Spleen (tissue), 11 donors: ENCODE results near the gene PTPRN2. TPM values are rescaled to one million over a fixed set of nuclear protein-coding genes. Genes with fewer than 3 reads are reported as not detected.

Experiments
- DNase-seq: peaks from one replicate; pipeline ENCODE4 v3.0.0-alpha.2; 2020
- H3K27ac ChIP-seq, 8 donors: fragments of 200-600 bp; sonication (generic) in 7 of 8; 1 replicate in 4 of 8; 2 replicates in 4 of 8; pipeline versions ENCODE4 v1.5.0 to v1.8.0; 2016 to 2021; ENCODE audit warnings: inconsistent platforms in 4 of 8, mild to moderate bottlenecking in 4 of 8, moderate library complexity in 1 of 8
- H3K27me3 ChIP-seq, 7 donors: fragments of 200-600 bp; sonication (generic) in 6 of 7; replicated peaks in 1 of 7; 1 replicate in 4 of 7; 2 replicates in 3 of 7; pipeline versions ENCODE4 v1.5.0 to v1.8.0; 2016 to 2021; ENCODE audit warnings: inconsistent platforms in 3 of 7, mild to moderate bottlenecking in 1 of 7
- H3K36me3 ChIP-seq, 6 donors: fragments of 200-600 bp; sonication (generic) in 5 of 6; 1 replicate in 4 of 6; 2 replicates in 2 of 6; pipeline versions ENCODE4 v1.5.0 to v1.8.0; 2016 to 2021; ENCODE audit warnings: inconsistent platforms in 2 of 6
- H3K4me1 ChIP-seq, 6 donors: fragments of 200-600 bp; sonication (generic) in 5 of 6; 1 replicate in 3 of 6; 2 replicates in 3 of 6; pipeline versions ENCODE4 v1.5.0 to v1.8.0; 2016 to 2021; ENCODE audit warnings: inconsistent platforms in 3 of 6
- H3K4me3 ChIP-seq, 8 donors: fragments of 200-600 bp; sonication (generic) in 7 of 8; 1 replicate in 4 of 8; 2 replicates in 4 of 8; pipeline versions ENCODE4 v1.5.0 to v1.8.0; 2016 to 2021; ENCODE audit warnings: inconsistent platforms in 4 of 8, mild to moderate bottlenecking in 4 of 8, moderate library complexity in 2 of 8
- H3K9me3 ChIP-seq, 8 donors: fragments of 200-600 bp; sonication (generic) in 7 of 8; 1 replicate in 4 of 8; 2 replicates in 4 of 8; pipeline versions ENCODE4 v1.5.0 to v1.8.0; 2016 to 2021; ENCODE audit warnings: inconsistent platforms in 4 of 8
- CTCF ChIP-seq, 11 experiments: fragments of 200-600 bp in 7 of 11; fragments of 450-650 bp in 4 of 11; sonication (generic) in 4 of 11; IDR thresholded peaks in 8 of 11; conservative IDR thresholded peaks in 3 of 11; 1 replicate in 7 of 11; 2 replicates in 4 of 11; pipeline versions ENCODE4 v1.4.0 to v1.8.0; 2016 to 2021; ENCODE audit warnings: antibody characterized with exemption in 11 of 11, inconsistent platforms in 4 of 11, mild to moderate bottlenecking in 1 of 11
- POLR2A ChIP-seq, 3 donors: fragments of 450-650 bp; IDR thresholded peaks; one replicate each; pipeline ENCODE4 v1.5.1; 2017; ENCODE audit warnings: antibody characterized with exemption in 3 of 3, mild to moderate bottlenecking in 1 of 3
- POLR2AphosphoS5 ChIP-seq, 3 donors: sonication (generic); formaldehyde crosslinking; IDR thresholded peaks; one replicate each; pipeline ENCODE4 v1.5.1; 2017; ENCODE audit warnings: antibody characterized with exemption in 3 of 3
- WGBS, 5 donors: extraction: QIAGEN DNeasy Blood & Tissue Kit in 3 of 5; methylation state at CpG; one replicate each; pipeline versions ENCODE4 v1.1.5 to v1.1.7; 2013 to 2018; 5-methylcytosine and 5-hydroxymethylcytosine counted together
- intact Hi-C: fragments of 100-400 bp; cut with DNase I; formaldehyde crosslinking; loops from one replicate; pipeline ENCODE4 v1.15.0; 2023; ENCODE audit warnings: low total_unique reads
- polyA plus RNA-seq, 3 donors: library from polyadenylated mRNA; stranded (reverse); fragments of 200-250 nt; gene quantifications; one replicate each; pipeline ENCODE4 v1.2.1, GENCODE V29; 2013
- total RNA-seq, 7 donors: library from RNA; depleted of rRNA in 3 of 7; stranded (reverse); fragments of >200 nt in 3 of 7; fragmentation: NEBNext Ultra II Directional in 4 of 7; extraction: Animal tissue kit (Norgen Biotek cat#: 25700) in 4 of 7; gene quantifications; one replicate each; pipeline versions ENCODE4 v1.1.0 to v1.2.1, GENCODE V29; 2016 to 2021
- donor health status: healthy with polysubstance abuse.
- donor health status: DM: no; HTN: no; CAD: no; lungs with moderate emphysema.
- donor health status: DM: no; HTN: no; CAD: no.
- donor health status: Bipolar disorder and iron deficiency.
- donor health status: healthy.
- donor health status: DM: no; HTN: no; CAD: no.
- donor health status: DM: yes; HTN: yes; CAD: no.

PTPRN2 gene
- total and polyA plus RNA-seq, 10 donors = 7.0 to 22.8 (median 16.8) TPM

GRCh38 chr7:157837047-157837446, 750.6 kb downstream of the PTPRN2 start:
- no peaks in the 10 kb centered on the region for H3K36me3 ChIP-seq

GRCh38 chr7:157834501-157835163, 753.0 kb downstream of the PTPRN2 start:
- Histone ChIP-seq H3K9me3 (no peaks in the 10 kb centered on the region), H3K36me3 (no peaks in the 10 kb centered on the region), H3K4me1 (no peaks in the 10 kb centered on the region), H3K27me3 (peaks cover 0 to 9% (median 0%) of the 10 kb centered on the region in 7 donors), H3K27ac (no peak overlapping the region), H3K4me3 (no peak overlapping the region)
- TF ChIP-seq CTCF (IDR thresholded peaks at IDR 0.05 in 8 of 11, conservative IDR thresholded peaks at IDR 0.05 in 3 of 11) = no peak
- intact Hi-C loops = no loop called here
- WGBS, 5 donors = 77 to 88% (median 86%) methylated on average over 17 to 20 of the region's 20 CpGs
- peak; percentile 51 for DNase-seq

More at GRCh38 chr7:157837047-157837446, 750.6 kb downstream of the PTPRN2 start:
- peak; percentile 51 for DNase-seq
- TF ChIP-seq POLR2A (IDR thresholded peaks at IDR 0.05) = no peak
- TF ChIP-seq POLR2AphosphoS5 (IDR thresholded peaks at IDR 0.05) = no peak
- peaks cover 0 to 16% (median 0%) of the 10 kb centered on the region in 7 donors for H3K27me3 ChIP-seq
- 78 to 86% (median 83%) methylated on average over 6 of the region's 6 CpGs for WGBS, 5 donors
- no peak overlapping the region for H3K27ac ChIP-seq
- H3K4me1 ChIP-seq = no peaks in the 10 kb centered on the region
- intact Hi-C loops = no loop called here
- no peaks in the 10 kb centered on the region for H3K9me3 ChIP-seq
- no peak overlapping the region for H3K4me3 ChIP-seq

DNA sequence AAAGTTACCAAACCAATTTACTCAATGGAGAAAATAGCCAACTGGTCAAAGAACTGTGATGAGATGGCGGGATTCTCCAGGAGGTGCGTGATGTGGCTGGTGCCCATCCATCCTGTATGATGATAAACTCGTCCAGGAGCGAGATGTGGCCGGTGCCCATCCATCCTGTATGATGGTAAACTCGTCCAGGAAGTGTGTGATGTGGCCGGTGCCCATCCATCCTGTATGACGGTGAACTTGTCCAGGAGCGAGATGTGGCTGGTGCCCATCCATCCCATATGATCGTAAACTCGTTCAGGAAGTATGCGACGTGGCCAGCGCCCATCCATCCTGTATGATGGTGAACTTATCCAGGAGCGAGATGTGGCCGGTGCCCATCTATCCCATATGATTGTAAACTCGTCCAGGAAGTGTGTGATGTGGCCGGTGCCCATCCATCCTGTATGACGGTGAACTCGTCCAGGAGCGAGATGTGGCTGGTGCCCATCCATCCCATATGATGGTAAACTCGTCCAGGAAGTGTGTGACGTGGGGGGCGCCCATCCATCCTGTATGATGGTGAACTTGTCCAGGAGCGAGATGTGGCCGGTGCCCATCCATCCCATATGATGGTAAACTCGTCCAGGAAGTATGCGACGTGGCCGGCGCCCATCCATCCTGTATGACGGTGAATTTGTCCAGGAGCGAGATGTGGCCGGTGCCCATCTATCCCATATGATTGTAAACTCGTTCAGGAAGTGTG, 754.6 kb downstream of the PTPRN2 start:
- no peak overlapping the region for H3K4me3 ChIP-seq
- peaks cover 0 to 11% (median 0%) of the 10 kb centered on the region in 7 donors for H3K27me3 ChIP-seq
- 79 to 94% (median 88%) methylated on average over 35 of the region's 35 CpGs for WGBS, 5 donors
- intact Hi-C loops = no loop called here
- H3K9me3 ChIP-seq = no peaks in the 10 kb centered on the region
- no peak overlapping the region for H3K27ac ChIP-seq
- no peaks in the 10 kb centered on the region for H3K36me3 ChIP-seq
- peak; percentile 47 for DNase-seq
- H3K4me1 ChIP-seq = no peaks in the 10 kb centered on the region
- no peak for TF ChIP-seq POLR2A (IDR thresholded peaks at IDR 0.05)

DNA sequence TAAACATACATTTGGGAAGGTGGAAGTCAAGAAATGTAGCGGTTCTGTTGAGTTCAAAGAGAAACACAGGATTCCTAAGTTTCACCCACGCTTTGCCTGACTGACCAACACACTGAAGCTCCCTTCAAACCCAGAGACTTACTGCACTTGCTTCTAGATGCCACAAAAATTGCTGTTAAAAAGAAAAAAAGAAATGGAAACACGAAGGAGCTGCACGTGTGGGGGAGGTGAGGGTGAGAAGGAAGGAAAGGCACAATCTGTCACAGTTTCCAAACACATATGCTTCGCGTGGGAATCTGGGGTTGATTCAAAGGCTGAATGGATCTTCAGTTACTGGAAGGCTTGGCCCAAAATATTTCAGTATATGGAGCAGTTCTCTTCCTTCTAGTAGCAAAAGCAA, 755.2 kb downstream of the PTPRN2 start:
- WGBS, 5 donors = 44 to 60% (median 50%) methylated on average over 6 of the region's 6 CpGs
- no peak for DNase-seq
- no peaks in the 10 kb centered on the region for H3K36me3 ChIP-seq
- TF ChIP-seq POLR2AphosphoS5 (IDR thresholded peaks at IDR 0.05) (no peak), POLR2A (IDR thresholded peaks at IDR 0.05) (no peak), CTCF (IDR thresholded peaks at IDR 0.05 in 8 of 11, conservative IDR thresholded peaks at IDR 0.05 in 3 of 11) (no peak)
- H3K27me3 ChIP-seq = peaks cover 0 to 11% (median 0%) of the 10 kb centered on the region in 7 donors
- intact Hi-C loops = no loop called here
- H3K9me3 ChIP-seq = no peaks in the 10 kb centered on the region
- no peaks in the 10 kb centered on the region for H3K4me1 ChIP-seq
- H3K4me3 ChIP-seq = no peak overlapping the region
- H3K27ac ChIP-seq = no peak overlapping the region

- Histone ChIP-seq H3K4me1 (no peaks in the 10 kb centered on the region), H3K9me3 (no peaks in the 10 kb centered on the region), H3K27ac (no peak overlapping the region), H3K36me3 (no peaks in the 10 kb centered on the region), H3K4me3 (no peak overlapping the region), H3K27me3 (peaks cover 0 to 11% (median 0%) of the 10 kb centered on the region in 7 donors)
- DNase-seq = peak; percentile 66
- 85 to 95% (median 91%) methylated on average over 14 to 16 of the region's 16 CpGs for WGBS, 5 donors
- no peak for TF ChIP-seq CTCF (IDR thresholded peaks at IDR 0.05 in 8 of 11, conservative IDR thresholded peaks at IDR 0.05 in 3 of 11)
- TF ChIP-seq POLR2A (IDR thresholded peaks at IDR 0.05) = no peak
- TF ChIP-seq POLR2AphosphoS5 (IDR thresholded peaks at IDR 0.05) = no peak
- intact Hi-C loops = no loop called here
These were observed 755.6 kb downstream of the PTPRN2 start for GRCh38 chr7:157832006-157832405.
